Endothelial cell (in vitro differentiated cells): ENCODE data around the gene FARS2. TPM values are rescaled to one million over a fixed set of nuclear protein-coding genes. Genes with fewer than 3 reads are reported as not detected.
"Not testable (repeated sequence)": the region's sequence is repeated elsewhere in the genome, so short reads cannot be mapped to it uniquely, and the experiment has no call there.

ENCODE experiments used
- DNase-seq: peaks from one replicate; pipeline ENCODE4 v3.0.0; 2021; ENCODE audit warnings: low spot score
- H3K27ac Mint-ChIP-seq: one replicate; pipeline ENCODE4 v1.8.0; 2021; ENCODE audit warnings: mixed read lengths, inconsistent platforms; ENCODE audit not compliant: unreplicated experiment
- H3K27me3 Mint-ChIP-seq: one replicate; pipeline ENCODE4 v1.8.0; 2021; ENCODE audit warnings: mild to moderate bottlenecking, moderate library complexity, mixed read lengths, inconsistent platforms; ENCODE audit not compliant: unreplicated experiment
- H3K36me3 Mint-ChIP-seq: one replicate; pipeline ENCODE4 v1.8.0; 2021; ENCODE audit warnings: mild to moderate bottlenecking, low read depth, mixed read lengths, inconsistent platforms; ENCODE audit not compliant: unreplicated experiment
- H3K4me1 Mint-ChIP-seq: one replicate; pipeline ENCODE4 v1.8.0; 2021; ENCODE audit warnings: mild to moderate bottlenecking, mixed read lengths, inconsistent platforms; ENCODE audit not compliant: unreplicated experiment
- H3K4me3 Mint-ChIP-seq: one replicate; pipeline ENCODE4 v1.8.0; 2021; ENCODE audit warnings: mild to moderate bottlenecking, mixed read lengths, inconsistent platforms; ENCODE audit not compliant: unreplicated experiment
- H3K9me3 Mint-ChIP-seq: one replicate; pipeline ENCODE4 v1.8.0; 2021; ENCODE audit warnings: mixed read lengths, inconsistent platforms; ENCODE audit not compliant: unreplicated experiment
- total RNA-seq: library from RNA; stranded (reverse); fragmentation: NEBNext Ultra II Directional; extraction: Animal tissue kit (Norgen Biotek cat#: 25700); gene quantifications from one replicate; pipeline ENCODE4 v1.2.1, GENCODE V29; 2021; ENCODE audit not compliant: unreplicated experiment
- TF ChIP-seq, protein P1 (sequence below): fragments of 200-600 bp; sonication (generic); IDR thresholded peaks from one replicate; pipeline ENCODE4 v1.5.0; 2021; ENCODE audit warnings: antibody characterized with exemption; ENCODE audit not compliant: unreplicated experiment

FARS2 gene
- total RNA-seq, 1 donor from 2014 or later, result 17.8 TPM

DNA sequence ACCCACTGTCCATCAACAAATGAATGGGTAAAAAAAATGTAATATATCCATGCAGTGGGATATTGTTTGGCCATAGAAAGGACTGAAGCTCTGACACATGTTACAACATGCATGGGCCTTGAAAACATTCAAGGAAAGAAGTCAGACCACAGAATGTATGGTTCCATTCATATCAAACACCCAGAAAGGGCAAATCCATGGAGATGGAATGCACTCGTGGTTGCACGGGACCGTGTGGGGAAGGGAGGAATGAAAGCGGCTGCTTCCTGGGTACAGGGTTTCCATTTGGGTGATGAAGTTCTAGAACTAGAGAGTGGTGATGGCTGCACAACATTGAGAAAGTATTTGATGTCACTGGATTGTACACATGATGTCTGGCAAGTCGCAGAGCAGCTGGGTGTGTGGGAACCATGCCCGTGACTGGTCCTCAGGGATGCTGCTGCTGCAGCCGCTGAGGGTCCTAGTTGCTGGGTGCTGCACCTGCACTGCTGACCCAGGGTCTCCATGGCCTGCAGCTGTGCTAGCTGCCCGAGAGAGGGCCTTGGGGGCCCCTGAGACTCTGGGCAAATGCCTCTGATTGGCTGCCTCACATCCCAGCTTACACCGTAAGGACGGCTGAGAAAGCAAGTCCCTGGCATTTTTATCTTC lies 525.1 kb downstream of the FARS2 start:
- no peaks in the 10 kb centered on the region for H3K9me3 Mint-ChIP-seq
- no peak overlapping the region for H3K4me3 Mint-ChIP-seq
- peaks cover 24% of the 10 kb centered on the region for H3K4me1 Mint-ChIP-seq
- H3K27ac Mint-ChIP-seq, result no peak overlapping the region
- peaks cover under 1% of the 10 kb centered on the region for H3K36me3 Mint-ChIP-seq
- no peak for DNase-seq
- TF ChIP-seq, protein P1, sequence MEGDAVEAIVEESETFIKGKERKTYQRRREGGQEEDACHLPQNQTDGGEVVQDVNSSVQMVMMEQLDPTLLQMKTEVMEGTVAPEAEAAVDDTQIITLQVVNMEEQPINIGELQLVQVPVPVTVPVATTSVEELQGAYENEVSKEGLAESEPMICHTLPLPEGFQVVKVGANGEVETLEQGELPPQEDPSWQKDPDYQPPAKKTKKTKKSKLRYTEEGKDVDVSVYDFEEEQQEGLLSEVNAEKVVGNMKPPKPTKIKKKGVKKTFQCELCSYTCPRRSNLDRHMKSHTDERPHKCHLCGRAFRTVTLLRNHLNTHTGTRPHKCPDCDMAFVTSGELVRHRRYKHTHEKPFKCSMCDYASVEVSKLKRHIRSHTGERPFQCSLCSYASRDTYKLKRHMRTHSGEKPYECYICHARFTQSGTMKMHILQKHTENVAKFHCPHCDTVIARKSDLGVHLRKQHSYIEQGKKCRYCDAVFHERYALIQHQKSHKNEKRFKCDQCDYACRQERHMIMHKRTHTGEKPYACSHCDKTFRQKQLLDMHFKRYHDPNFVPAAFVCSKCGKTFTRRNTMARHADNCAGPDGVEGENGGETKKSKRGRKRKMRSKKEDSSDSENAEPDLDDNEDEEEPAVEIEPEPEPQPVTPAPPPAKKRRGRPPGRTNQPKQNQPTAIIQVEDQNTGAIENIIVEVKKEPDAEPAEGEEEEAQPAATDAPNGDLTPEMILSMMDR, result no peak
- H3K27me3 Mint-ChIP-seq, result peaks cover 12% of the 10 kb centered on the region

DNA sequence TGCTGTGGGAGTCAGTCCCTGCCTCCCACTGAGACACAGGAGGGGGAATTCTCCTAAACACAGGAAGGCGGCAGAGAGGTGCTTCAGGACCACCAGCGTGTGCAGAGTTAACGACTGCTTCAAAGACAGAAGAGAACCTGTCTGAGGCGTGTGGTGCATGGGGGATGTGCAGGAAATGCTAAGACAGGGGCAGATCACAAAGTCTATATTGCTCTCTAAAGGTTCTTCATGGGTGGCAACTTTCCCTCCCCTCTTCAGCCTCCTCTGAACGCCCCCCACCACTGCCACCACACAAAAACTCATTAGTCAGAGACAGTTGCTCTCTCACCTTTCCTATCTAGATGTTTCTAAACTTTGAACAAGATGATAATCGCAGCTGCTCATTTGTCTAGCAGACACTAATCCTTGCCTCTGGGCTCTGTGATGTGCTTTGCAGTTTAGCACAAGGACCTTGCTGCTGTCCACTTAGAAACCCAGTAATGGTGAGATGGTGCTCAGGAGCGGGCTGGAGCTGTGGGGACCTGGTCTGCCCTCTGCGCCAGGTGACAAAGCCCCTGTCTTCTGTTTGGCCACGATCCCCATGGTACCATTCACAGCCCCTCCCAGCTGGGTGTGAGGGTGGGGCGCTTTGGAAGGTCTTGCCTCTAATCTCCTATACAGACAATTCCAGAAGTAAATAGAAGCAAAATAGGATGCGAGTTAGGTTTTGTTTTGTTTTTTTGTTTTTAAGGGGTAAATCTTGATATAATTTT lies 525.8 kb downstream of the FARS2 start:
- no peak for DNase-seq
- TF ChIP-seq, protein P1, result no peak
- H3K4me3 Mint-ChIP-seq, result no peak overlapping the region
- H3K36me3 Mint-ChIP-seq, result no peaks in the 10 kb centered on the region
- H3K27ac Mint-ChIP-seq, result no peak overlapping the region
- H3K9me3 Mint-ChIP-seq, result no peaks in the 10 kb centered on the region
- peaks cover 19% of the 10 kb centered on the region for H3K4me1 Mint-ChIP-seq
- peaks cover 9% of the 10 kb centered on the region for H3K27me3 Mint-ChIP-seq

DNA sequence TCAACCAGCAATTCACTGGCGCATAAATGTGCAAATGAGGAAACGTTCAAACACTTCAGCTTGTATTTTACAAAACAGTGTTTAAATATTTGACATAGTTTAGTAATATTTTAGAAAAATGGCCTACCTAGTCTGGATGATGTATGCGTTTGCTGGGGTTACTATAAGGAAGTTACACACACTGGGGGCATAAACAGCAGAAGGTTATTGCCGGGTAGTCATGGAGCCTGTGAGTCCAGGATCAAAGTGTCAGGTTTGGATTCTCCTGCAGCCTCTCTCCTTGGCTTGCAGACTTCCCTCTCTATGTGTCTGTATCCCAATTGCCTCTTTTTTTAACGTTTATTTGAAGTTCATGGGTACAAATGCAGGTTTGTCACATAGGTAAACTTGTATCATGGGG lies 528.1 kb downstream of the FARS2 start:
- H3K4me1 Mint-ChIP-seq, result peaks cover 19% of the 10 kb centered on the region
- H3K36me3 Mint-ChIP-seq, H3K9me3 Mint-ChIP-seq, DNase-seq, H3K27me3 Mint-ChIP-seq, H3K4me3 Mint-ChIP-seq, H3K27ac Mint-ChIP-seq: not testable (repeated sequence)

DNA sequence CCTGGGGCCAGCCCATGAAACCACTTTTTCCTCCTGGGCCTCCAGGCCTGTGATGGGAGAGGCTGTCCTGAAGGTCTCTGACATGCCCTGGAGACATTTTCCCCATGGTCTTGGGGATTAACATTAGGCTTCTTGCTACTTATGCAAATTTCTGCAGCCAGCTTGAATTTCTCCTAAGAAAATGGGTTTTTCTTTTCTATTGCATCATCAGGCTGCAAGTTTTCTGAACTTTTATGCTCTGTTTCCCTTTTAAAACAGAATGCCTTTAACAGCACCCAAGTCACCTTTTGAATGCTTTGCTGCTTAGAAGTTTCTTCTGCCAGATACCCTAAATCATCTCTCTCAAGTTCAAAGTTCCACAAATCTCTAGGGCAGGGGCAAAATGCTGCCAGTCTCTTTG lies 535.2 kb downstream of the FARS2 start:
- DNase-seq, H3K4me3 Mint-ChIP-seq, H3K27ac Mint-ChIP-seq, H3K27me3 Mint-ChIP-seq, H3K9me3 Mint-ChIP-seq: not testable (repeated sequence)
- Mint-ChIP-seq H3K4me1 (peaks cover 12% of the 10 kb centered on the region), H3K36me3 (peaks cover 13% of the 10 kb centered on the region)

DNA sequence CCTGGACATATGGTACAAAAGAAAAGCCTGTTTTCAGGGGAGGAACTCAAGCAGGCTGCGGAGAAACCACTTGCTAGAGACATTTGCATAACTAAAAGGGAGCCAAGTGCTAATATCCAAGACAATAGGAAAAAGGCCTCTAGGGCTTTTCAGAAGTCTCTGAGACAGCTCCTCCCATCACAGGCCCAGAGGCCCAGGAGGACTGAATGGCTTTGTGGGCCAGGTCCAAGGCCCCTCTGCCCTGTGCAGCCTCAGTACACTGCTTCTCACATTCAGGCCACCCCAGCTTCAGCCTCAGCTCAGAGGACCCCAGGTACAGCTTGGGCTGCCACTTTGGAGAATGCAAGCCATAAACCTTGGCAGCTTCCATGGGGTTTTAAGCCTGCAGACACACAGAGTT lies 545.1 kb downstream of the FARS2 start:
- not testable (repeated sequence) for H3K27me3 Mint-ChIP-seq

DNA sequence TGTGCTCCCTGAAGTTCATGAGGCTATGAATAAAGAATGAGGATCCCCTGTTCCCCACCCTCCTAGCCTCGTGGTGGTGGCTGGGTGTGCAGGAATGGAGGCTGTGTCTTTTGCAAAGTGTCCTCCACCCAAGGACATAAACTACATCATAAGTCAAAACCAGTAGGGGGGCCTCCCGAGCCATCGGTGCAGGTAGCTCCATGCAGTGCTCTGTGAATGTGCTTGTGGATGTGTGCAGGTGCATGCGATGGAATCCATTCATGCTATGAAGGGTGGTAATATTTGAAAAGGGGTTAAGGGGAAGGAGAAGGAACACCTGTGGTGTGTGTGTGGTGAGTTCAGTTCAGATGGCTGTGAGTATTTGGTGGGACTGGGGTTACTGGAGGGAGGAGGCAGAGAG lies 548.1 kb downstream of the FARS2 start:
- Mint-ChIP-seq H3K4me3 (no peak overlapping the region), H3K9me3 (peaks cover 17% of the 10 kb centered on the region), H3K4me1 (peaks cover 8% of the 10 kb centered on the region), H3K36me3 (peaks cover 24% of the 10 kb centered on the region), H3K27me3 (peaks cover 12% of the 10 kb centered on the region), H3K27ac (no peak overlapping the region)
- DNase-seq, result no peak
- TF ChIP-seq, protein P1, result no peak

More for the DNA sequence above, 545.1 kb downstream of the FARS2 start:
- H3K27ac Mint-ChIP-seq, H3K4me3 Mint-ChIP-seq, DNase-seq: not testable (repeated sequence)
- Mint-ChIP-seq H3K36me3 (peaks cover 17% of the 10 kb centered on the region), H3K9me3 (peaks cover 17% of the 10 kb centered on the region), H3K4me1 (peaks cover 26% of the 10 kb centered on the region)
